IPS-18a (cell line): ENCODE measurements around the gene LIX1L.

Source experiments
- H3K27ac ChIP-seq: one replicate; pipeline ENCODE4 v1.5.1; 2013; ENCODE audit warnings: low read length
- H3K27me3 ChIP-seq: one replicate; pipeline ENCODE4 v1.6.1; 2013; ENCODE audit warnings: mild to moderate bottlenecking, low read length; ENCODE audit not compliant: control insufficient read depth, insufficient read depth
- H3K36me3 ChIP-seq: one replicate; pipeline ENCODE4 v1.6.1; 2013; ENCODE audit warnings: low read depth, low read length; ENCODE audit not compliant: control insufficient read depth
- H3K4me1 ChIP-seq: one replicate; pipeline ENCODE4 v1.6.1; 2013; ENCODE audit warnings: low read depth, low read length; ENCODE audit not compliant: control insufficient read depth
- H3K4me3 ChIP-seq: one replicate; pipeline ENCODE4 v1.5.1; 2013; ENCODE audit warnings: low read length
- H3K9ac ChIP-seq: one replicate; pipeline ENCODE4 v1.6.1; 2013; ENCODE audit warnings: mild to moderate bottlenecking, low read length, moderate library complexity
- H3K9me3 ChIP-seq: one replicate; pipeline ENCODE4 v1.6.1; 2013; ENCODE audit warnings: low read depth, low read length; ENCODE audit not compliant: control insufficient read depth

LIX1L gene

GRCh38 chr1:145897969-145898368, 59.8 kb downstream of the LIX1L start:
- H3K9ac ChIP-seq = no peak overlapping the region
- no peaks in the 10 kb centered on the region for H3K27me3 ChIP-seq
- H3K27ac ChIP-seq = no peak overlapping the region
- H3K9me3 ChIP-seq = no peaks in the 10 kb centered on the region
- no peaks in the 10 kb centered on the region for H3K4me1 ChIP-seq
- no peaks in the 10 kb centered on the region for H3K36me3 ChIP-seq
- H3K4me3 ChIP-seq = no peak overlapping the region

GRCh38 chr1:145895471-145895870, 62.3 kb downstream of the LIX1L start:
- H3K9me3 ChIP-seq = no peaks in the 10 kb centered on the region
- H3K27ac ChIP-seq = no peak overlapping the region
- no peak overlapping the region for H3K9ac ChIP-seq
- no peaks in the 10 kb centered on the region for H3K27me3 ChIP-seq
- peaks cover 6% of the 10 kb centered on the region for H3K4me1 ChIP-seq
- H3K36me3 ChIP-seq = no peaks in the 10 kb centered on the region
- no peak overlapping the region for H3K4me3 ChIP-seq

- no peaks in the 10 kb centered on the region for H3K27me3 ChIP-seq
- H3K4me3 ChIP-seq = no peak overlapping the region
- H3K27ac ChIP-seq = no peak overlapping the region
- no peaks in the 10 kb centered on the region for H3K36me3 ChIP-seq
- peaks cover 6% of the 10 kb centered on the region for H3K4me1 ChIP-seq
- no peak overlapping the region for H3K9ac ChIP-seq
- no peaks in the 10 kb centered on the region for H3K9me3 ChIP-seq
Measured at GRCh38 chr1:145893306-145894055, 64.3 kb downstream of the LIX1L start.

- no peaks in the 10 kb centered on the region for H3K27me3 ChIP-seq
- peak overlapping the region; percentile 46 for H3K4me3 ChIP-seq
- H3K27ac ChIP-seq = no peak overlapping the region
- peaks cover 9% of the 10 kb centered on the region for H3K4me1 ChIP-seq
- no peaks in the 10 kb centered on the region for H3K9me3 ChIP-seq
- H3K36me3 ChIP-seq = no peaks in the 10 kb centered on the region
- H3K9ac ChIP-seq = peak overlapping the region; percentile 50
Measured at GRCh38 chr1:145892486-145893087, 65.2 kb downstream of the LIX1L start.

GRCh38 chr1:145891587-145892485, 66.0 kb downstream of the LIX1L start:
- H3K27ac ChIP-seq = peak overlapping the region; percentile 12
- peak overlapping the region; percentile 50 for H3K9ac ChIP-seq
- peak overlapping the region; percentile 46 for H3K4me3 ChIP-seq
- H3K27me3 ChIP-seq = no peaks in the 10 kb centered on the region
- no peaks in the 10 kb centered on the region for H3K9me3 ChIP-seq
- H3K4me1 ChIP-seq = peaks cover 13% of the 10 kb centered on the region
- no peaks in the 10 kb centered on the region for H3K36me3 ChIP-seq

GRCh38 chr1:145891143-145891542, 66.7 kb downstream of the LIX1L start:
- Histone ChIP-seq H3K27ac (no peak overlapping the region), H3K9ac (no peak overlapping the region), H3K9me3 (no peaks in the 10 kb centered on the region), H3K4me1 (peaks cover 13% of the 10 kb centered on the region), H3K36me3 (no peaks in the 10 kb centered on the region), H3K27me3 (peaks cover 5% of the 10 kb centered on the region), H3K4me3 (no peak overlapping the region)

GRCh38 chr1:145889722-145890121, 68.1 kb downstream of the LIX1L start:
- H3K27me3 ChIP-seq = peaks cover 14% of the 10 kb centered on the region
- peaks cover 13% of the 10 kb centered on the region for H3K4me1 ChIP-seq
- H3K27ac ChIP-seq = no peak overlapping the region
- no peaks in the 10 kb centered on the region for H3K9me3 ChIP-seq
- no peaks in the 10 kb centered on the region for H3K36me3 ChIP-seq
- H3K9ac ChIP-seq = no peak overlapping the region
- no peak overlapping the region for H3K4me3 ChIP-seq

GRCh38 chr1:145887631-145888030, 70.2 kb downstream of the LIX1L start:
- Histone ChIP-seq H3K27ac (no peak overlapping the region), H3K9me3 (no peaks in the 10 kb centered on the region), H3K9ac (no peak overlapping the region), H3K4me3 (no peak overlapping the region), H3K27me3 (peaks cover 30% of the 10 kb centered on the region), H3K36me3 (no peaks in the 10 kb centered on the region), H3K4me1 (peaks cover 13% of the 10 kb centered on the region)

- no peak overlapping the region for H3K9ac ChIP-seq
- peaks cover 30% of the 10 kb centered on the region for H3K27me3 ChIP-seq
- no peak overlapping the region for H3K4me3 ChIP-seq
- peaks cover 7% of the 10 kb centered on the region for H3K4me1 ChIP-seq
- no peaks in the 10 kb centered on the region for H3K9me3 ChIP-seq
- H3K27ac ChIP-seq = no peak overlapping the region
- H3K36me3 ChIP-seq = no peaks in the 10 kb centered on the region
Measured at GRCh38 chr1:145886816-145887215, 71.0 kb downstream of the LIX1L start.

- H3K27ac ChIP-seq = no peak overlapping the region
- H3K27me3 ChIP-seq = peaks cover 30% of the 10 kb centered on the region
- H3K4me1 ChIP-seq = peaks cover 7% of the 10 kb centered on the region
- H3K4me3 ChIP-seq = peak overlapping the region; percentile 79
- no peaks in the 10 kb centered on the region for H3K9me3 ChIP-seq
- no peak overlapping the region for H3K9ac ChIP-seq
- no peaks in the 10 kb centered on the region for H3K36me3 ChIP-seq
Measured at GRCh38 chr1:145886390-145886789, 71.4 kb downstream of the LIX1L start.

- H3K27me3 ChIP-seq = peaks cover 30% of the 10 kb centered on the region
- peak within 1 kb of the TSS; percentile 79 for H3K4me3 ChIP-seq
- H3K9me3 ChIP-seq = no peaks in the 10 kb centered on the region
- H3K36me3 ChIP-seq = no peaks in the 10 kb centered on the region
- H3K4me1 ChIP-seq = peaks cover 7% of the 10 kb centered on the region
- no peak within 1 kb of the TSS for H3K9ac ChIP-seq
- no peak within 1 kb of the TSS for H3K27ac ChIP-seq
Measured at GRCh38 chr1:145885738-145886287, 72.0 kb downstream of the LIX1L start, which contains the start of gene ANKRD35. TSS of gene ANKRD35 (minus strand) at chr1:145885866. CDS start at chr1:145885758, 108 bp downstream.
